ENCODE data around the gene EPHA2. TPM values are rescaled to one million over a fixed set of nuclear protein-coding genes. Genes with fewer than 3 reads are reported as not detected.

Gene EPHA2
- total RNA-seq, 1 donor = 21.0 TPM

GRCh38 chr1:16173447-16174260 lies 17.8 kb upstream of the EPHA2 start:
- no peak overlapping the region for H2AFZ ChIP-seq (ENCODE audit: low read length)
- H3K4me3 ChIP-seq (ENCODE audit: insufficient read depth, low read length) = no peak overlapping the region
- peak overlapping the region; percentile 11 for H3K4me2 ChIP-seq (ENCODE audit: insufficient read depth, low read length)
- peaks cover 45% of the 10 kb centered on the region for H3K4me1 ChIP-seq (ENCODE audit: insufficient read depth, low read length)
- H3K27ac ChIP-seq (ENCODE audit: low read depth, low read length) = peak overlapping the region; percentile 63
- H3K27me3 ChIP-seq (ENCODE audit: insufficient read depth, low read length) = no peaks in the 10 kb centered on the region
- TF ChIP-seq, protein P1, sequence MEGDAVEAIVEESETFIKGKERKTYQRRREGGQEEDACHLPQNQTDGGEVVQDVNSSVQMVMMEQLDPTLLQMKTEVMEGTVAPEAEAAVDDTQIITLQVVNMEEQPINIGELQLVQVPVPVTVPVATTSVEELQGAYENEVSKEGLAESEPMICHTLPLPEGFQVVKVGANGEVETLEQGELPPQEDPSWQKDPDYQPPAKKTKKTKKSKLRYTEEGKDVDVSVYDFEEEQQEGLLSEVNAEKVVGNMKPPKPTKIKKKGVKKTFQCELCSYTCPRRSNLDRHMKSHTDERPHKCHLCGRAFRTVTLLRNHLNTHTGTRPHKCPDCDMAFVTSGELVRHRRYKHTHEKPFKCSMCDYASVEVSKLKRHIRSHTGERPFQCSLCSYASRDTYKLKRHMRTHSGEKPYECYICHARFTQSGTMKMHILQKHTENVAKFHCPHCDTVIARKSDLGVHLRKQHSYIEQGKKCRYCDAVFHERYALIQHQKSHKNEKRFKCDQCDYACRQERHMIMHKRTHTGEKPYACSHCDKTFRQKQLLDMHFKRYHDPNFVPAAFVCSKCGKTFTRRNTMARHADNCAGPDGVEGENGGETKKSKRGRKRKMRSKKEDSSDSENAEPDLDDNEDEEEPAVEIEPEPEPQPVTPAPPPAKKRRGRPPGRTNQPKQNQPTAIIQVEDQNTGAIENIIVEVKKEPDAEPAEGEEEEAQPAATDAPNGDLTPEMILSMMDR (IDR thresholded peaks at IDR 0.05; ENCODE audit: extremely low read depth, low read depth, low read length) = no peak
- no peaks in the 10 kb centered on the region for H4K20me1 ChIP-seq (ENCODE audit: insufficient read depth, low read length)
- DNase-seq (ENCODE audit: insufficient read length, low spot score, missing footprints) = peak; percentile 96
- no peaks in the 10 kb centered on the region for H3K9me3 ChIP-seq (ENCODE audit: low read depth, low read length)
- H3K36me3 ChIP-seq (ENCODE audit: insufficient read depth, low read length) = no peaks in the 10 kb centered on the region
- H3K79me2 ChIP-seq (ENCODE audit: insufficient read depth, low read length) = no peaks in the 10 kb centered on the region

DNA sequence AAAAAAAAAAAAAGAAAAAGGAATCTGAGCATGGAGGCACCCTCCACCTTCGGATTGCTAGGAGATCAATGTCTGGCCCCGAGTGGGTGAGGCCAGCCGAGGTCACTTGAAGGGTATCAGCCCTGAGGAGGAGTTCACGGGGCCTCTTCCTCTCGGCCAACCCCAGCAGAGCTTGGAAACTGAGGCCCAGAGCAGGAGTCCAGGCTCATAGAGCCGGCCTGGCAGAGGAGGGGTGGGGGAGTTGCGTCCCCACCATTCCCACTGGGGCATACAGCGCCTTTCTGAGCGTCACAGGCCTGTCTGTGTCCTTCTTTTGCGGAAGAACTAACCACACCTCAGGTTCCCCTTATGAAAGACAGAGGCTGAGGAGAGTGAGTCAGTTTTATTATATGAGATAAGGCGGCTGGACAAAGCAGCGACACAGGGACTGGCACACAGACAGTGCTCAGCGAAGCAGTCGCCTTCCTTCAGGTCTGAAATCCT lies 17.1 kb upstream of the EPHA2 start:
- Histone ChIP-seq H4K20me1 (ENCODE audit: insufficient read depth, low read length) (no peaks in the 10 kb centered on the region), H3K36me3 (ENCODE audit: insufficient read depth, low read length) (no peaks in the 10 kb centered on the region), H3K4me1 (ENCODE audit: insufficient read depth, low read length) (peaks cover 43% of the 10 kb centered on the region), H3K4me3 (ENCODE audit: insufficient read depth, low read length) (no peak overlapping the region), H2AFZ (ENCODE audit: low read length) (no peak overlapping the region), H3K4me2 (ENCODE audit: insufficient read depth, low read length) (peak overlapping the region; percentile 11), H3K79me2 (ENCODE audit: insufficient read depth, low read length) (no peaks in the 10 kb centered on the region), H3K9me3 (ENCODE audit: low read depth, low read length) (no peaks in the 10 kb centered on the region), H3K27me3 (ENCODE audit: insufficient read depth, low read length) (no peaks in the 10 kb centered on the region), H3K27ac (ENCODE audit: low read depth, low read length) (peak overlapping the region; percentile 63)
- DNase-seq (ENCODE audit: insufficient read length, low spot score, missing footprints) = peak; percentile 92
- TF ChIP-seq, protein P1 (IDR thresholded peaks at IDR 0.05; ENCODE audit: extremely low read depth, low read depth, low read length) = no peak

- H3K4me2 ChIP-seq (ENCODE audit: insufficient read depth, low read length) = no peak overlapping the region
- no peak overlapping the region for H2AFZ ChIP-seq (ENCODE audit: low read length)
- H3K27me3 ChIP-seq (ENCODE audit: insufficient read depth, low read length) = no peaks in the 10 kb centered on the region
- H3K4me1 ChIP-seq (ENCODE audit: insufficient read depth, low read length) = peaks cover 42% of the 10 kb centered on the region
- TF ChIP-seq, protein P1 (IDR thresholded peaks at IDR 0.05; ENCODE audit: extremely low read depth, low read depth, low read length) = no peak
- no peak for DNase-seq (ENCODE audit: insufficient read length, low spot score, missing footprints)
- H3K4me3 ChIP-seq (ENCODE audit: insufficient read depth, low read length) = no peak overlapping the region
- no peaks in the 10 kb centered on the region for H3K79me2 ChIP-seq (ENCODE audit: insufficient read depth, low read length)
- H4K20me1 ChIP-seq (ENCODE audit: insufficient read depth, low read length) = no peaks in the 10 kb centered on the region
- no peaks in the 10 kb centered on the region for H3K9me3 ChIP-seq (ENCODE audit: low read depth, low read length)
- H3K36me3 ChIP-seq (ENCODE audit: insufficient read depth, low read length) = no peaks in the 10 kb centered on the region
- H3K27ac ChIP-seq (ENCODE audit: low read depth, low read length) = no peak overlapping the region
These were observed 16.5 kb upstream of the EPHA2 start for GRCh38 chr1:16172218-16172830.

Data from osteoblast (primary cell).